ENCODE measurements around the gene CCDC85C. TPM values are rescaled to one million over a fixed set of nuclear protein-coding genes. Genes with fewer than 3 reads are reported as not detected.
A peak's percentile ranks its signal among the peaks of the same experiment; 100 is the strongest.

The CCDC85C gene
- total and polyA plus RNA-seq, 2 of the 4 experiments (the other 2 are of a cell fraction): 16.0 to 19.0 TPM

- Histone ChIP-seq H3K4me1 (ENCODE audit: control insufficient read depth, insufficient read depth, low read length) (peaks cover 4% of the 10 kb centered on the region; the same call in 1 of the 2 replicates), H3K36me3 (ENCODE audit: control insufficient read depth, insufficient read depth, low read length) (no peaks in the 10 kb centered on the region), H3K79me1 (ENCODE audit: low read depth in 1 of 2, low read length in 2 of 2) (no peaks in the 10 kb centered on the region), H3K9ac (ENCODE audit: low read depth, low read length) (no peak overlapping the region), H3K14ac (replicated peaks; ENCODE audit: low read depth, low read length) (no peak overlapping the region), H2BK120ac (ENCODE audit: low read depth, low read length) (peak overlapping the region; percentile 55; the same call in 1 of the 2 replicates), H2BK5ac (ENCODE audit: low read depth, low read length, poor library complexity, severe bottlenecking) (no peak overlapping the region), H3K56ac (ENCODE audit: extremely low read depth, insufficient read depth, low read length) (no peak overlapping the region), H2AK9ac (replicated peaks; ENCODE audit: low read depth, low read length, poor library complexity) (no peak overlapping the region), H3K9me3 (ENCODE audit: control insufficient read depth, insufficient read depth, low read length) (no peaks in the 10 kb centered on the region), H3K9me1 (ENCODE audit: insufficient read depth, low read length) (peaks cover 5% of the 10 kb centered on the region; the same call in 1 of the 2 replicates), H3K18ac (ENCODE audit: low read depth, low read length) (no peak overlapping the region), H3K4ac (ENCODE audit: low read depth, low read length) (no peak overlapping the region), H4K91ac (ENCODE audit: insufficient read depth, low read depth, low read length) (no peak overlapping the region), H2AFZ (replicated peaks; ENCODE audit: low read length, poor library complexity) (peak overlapping the region; percentile 49), H3K27ac (ENCODE audit: insufficient read depth, low read length) (no peak overlapping the region), H4K8ac (ENCODE audit: low read depth in 2 of 2, low read length in 2 of 2) (no peak overlapping the region), H2BK15ac (ENCODE audit: low read depth, low read length) (no peak overlapping the region), H3K4me2 (ENCODE audit: low read depth, low read length) (no peak overlapping the region), H4K5ac (ENCODE audit: low read depth, low read length) (no peak overlapping the region), H4K20me1 (ENCODE audit: insufficient read depth, low read length) (no peaks in the 10 kb centered on the region), H2AK5ac (ENCODE audit: low read depth, low read length) (no peak overlapping the region; the same call in 1 of the 2 replicates), H3K4me3 (ENCODE audit: insufficient read depth, low read depth, low read length) (no peak overlapping the region), H3K23ac (ENCODE audit: low read depth, low read length) (no peak overlapping the region), H3K27me3 (ENCODE audit: control insufficient read depth, insufficient read depth, low read length) (peaks cover 4% of the 10 kb centered on the region; the same call in 1 of the 2 replicates), H2BK20ac (ENCODE audit: low read depth, low read length) (no peak overlapping the region)
- dilution Hi-C loops (cut with HindIII; ENCODE audit: low sequenced_read_pairs, unreplicated experiment) (no loop called here), intact Hi-C loops (cut with micrococcal nuclease) (no loop called here), in situ Hi-C loops (cut with MboI; ENCODE audit: low sequenced_read_pairs) (no loop called here)
- TF ChIP-seq CEBPB (IDR thresholded peaks at IDR 0.05; ENCODE audit: low read depth, low read length) (no peak), MAFK (IDR thresholded peaks at IDR 0.05; ENCODE audit: low read depth, low read length) (0 out of 2 replicates have a peak, but pooled peaks have one; percentile 10), NFE2L2 (IDR thresholded peaks at IDR 0.05; ENCODE audit: low read depth, low read length) (no peak), RFX5 (IDR thresholded peaks at IDR 0.05; ENCODE audit: low read depth, low read length) (no peak), SMC3 (IDR thresholded peaks at IDR 0.05; ENCODE audit: low read depth, low read length) (no peak), CHD1 (IDR thresholded peaks at IDR 0.05; ENCODE audit: low read depth, low read length) (no peak)
- POLR2A ChIA-PET (ENCODE audit: unreplicated experiment): no interaction called here
- CTCF ChIA-PET: no interaction called here
- BruUV-seq (replicated peaks): no TSS peak
- ATAC-seq (ENCODE audit: low read depth) (no peak; the same call in 1 of the 2 replicates), DNase-seq (peak; percentile 62)
- 90% methylated on average over 4 of the region's 8 CpGs; no CpG with 5 or more reads in 1 of the 2 experiments for WGBS, 2 experiments (ENCODE audit: extremely low coverage in 2 of 2, insufficient read length in 1 of 2)
Measured at GRCh38 chr14:99649219-99649618, 45.2 kb upstream of the CCDC85C start.
